Measurements from ENCODE around the gene FAM200C. TPM values are rescaled to one million over a fixed set of nuclear protein-coding genes. Genes with fewer than 3 reads are reported as not detected.

Gene FAM200C
- polyA plus RNA-seq, 1 donor (not counting 4 experiments of a cell fraction or from before 2014, with no cell fraction given): 1.7 TPM

DNA sequence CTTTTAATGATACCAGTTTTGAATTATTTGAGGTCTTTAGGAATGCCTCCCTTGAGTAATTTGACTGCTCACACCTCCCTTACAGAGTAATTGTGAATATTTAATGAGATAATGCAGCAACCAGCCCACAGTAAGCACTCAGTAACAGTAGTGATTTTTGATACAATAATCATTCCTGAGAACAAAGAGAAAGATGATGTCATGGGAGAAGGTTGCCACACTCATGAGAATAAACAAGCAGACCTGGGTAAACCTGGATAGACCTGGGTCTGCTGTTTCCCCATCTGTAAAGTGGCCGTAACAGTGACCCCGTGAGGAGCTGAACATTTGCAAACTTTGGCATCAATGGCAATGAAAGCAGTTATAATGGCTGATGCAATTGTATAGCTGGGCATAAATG lies 33.6 kb downstream of the FAM200C start:
- no peak overlapping the region for H3K4me3 ChIP-seq (ENCODE audit: control insufficient read depth in 2 of 3, extremely low read depth in 1 of 3, insufficient read depth in 2 of 3, low read depth in 1 of 3, low read length in 3 of 3)
- H3K9ac ChIP-seq (ENCODE audit: control insufficient read depth, extremely low read depth, insufficient read depth, low read length): no peak overlapping the region
- no peaks in the 10 kb centered on the region for H3K79me2 ChIP-seq (ENCODE audit: control insufficient read depth, insufficient read depth, low read length)
- no peak for DNase-seq (ENCODE audit: low read depth, low spot score)
- no peaks in the 10 kb centered on the region for H3K9me3 ChIP-seq (ENCODE audit: control insufficient read depth, low read depth, low read length)
- no peak overlapping the region for H3K27ac ChIP-seq (ENCODE audit: control insufficient read depth, insufficient read depth, low read length)
- no peak for FAIRE-seq
- H4K20me1 ChIP-seq (ENCODE audit: control insufficient read depth, extremely low read depth, insufficient read depth, low read length): no peaks in the 10 kb centered on the region
- no peak overlapping the region for H2AFZ ChIP-seq (ENCODE audit: control insufficient read depth, low read length)
- no peak overlapping the region for H3K4me2 ChIP-seq (ENCODE audit: control insufficient read depth, extremely low read depth, insufficient read depth, low read depth, low read length)
- dilution Hi-C loops (cut with MboI; ENCODE audit: extremely low pct_ligation_motif_present, low sequenced_read_pairs): no loop called here
- TF ChIP-seq, protein P1, sequence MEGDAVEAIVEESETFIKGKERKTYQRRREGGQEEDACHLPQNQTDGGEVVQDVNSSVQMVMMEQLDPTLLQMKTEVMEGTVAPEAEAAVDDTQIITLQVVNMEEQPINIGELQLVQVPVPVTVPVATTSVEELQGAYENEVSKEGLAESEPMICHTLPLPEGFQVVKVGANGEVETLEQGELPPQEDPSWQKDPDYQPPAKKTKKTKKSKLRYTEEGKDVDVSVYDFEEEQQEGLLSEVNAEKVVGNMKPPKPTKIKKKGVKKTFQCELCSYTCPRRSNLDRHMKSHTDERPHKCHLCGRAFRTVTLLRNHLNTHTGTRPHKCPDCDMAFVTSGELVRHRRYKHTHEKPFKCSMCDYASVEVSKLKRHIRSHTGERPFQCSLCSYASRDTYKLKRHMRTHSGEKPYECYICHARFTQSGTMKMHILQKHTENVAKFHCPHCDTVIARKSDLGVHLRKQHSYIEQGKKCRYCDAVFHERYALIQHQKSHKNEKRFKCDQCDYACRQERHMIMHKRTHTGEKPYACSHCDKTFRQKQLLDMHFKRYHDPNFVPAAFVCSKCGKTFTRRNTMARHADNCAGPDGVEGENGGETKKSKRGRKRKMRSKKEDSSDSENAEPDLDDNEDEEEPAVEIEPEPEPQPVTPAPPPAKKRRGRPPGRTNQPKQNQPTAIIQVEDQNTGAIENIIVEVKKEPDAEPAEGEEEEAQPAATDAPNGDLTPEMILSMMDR (optimal IDR thresholded peaks at IDR 0.05 in 1 of 3, IDR thresholded peaks at IDR 0.05 in 1 of 3, conservative IDR thresholded peaks at IDR 0.05 in 1 of 3; ENCODE audit: extremely low read depth in 1 of 3, insufficient read depth in 2 of 3, low read length in 3 of 3): no peak
- TF ChIP-seq EZH2 (IDR thresholded peaks at IDR 0.05; ENCODE audit: low read length): no peak
- peaks cover 5% of the 10 kb centered on the region for H3K27me3 ChIP-seq (ENCODE audit: control insufficient read depth, extremely low read depth, insufficient read depth, low read length)
- H3K4me1 ChIP-seq (ENCODE audit: control insufficient read depth, extremely low read depth, insufficient read depth, low read length): peaks cover 8% of the 10 kb centered on the region
- no peaks in the 10 kb centered on the region for H3K36me3 ChIP-seq (ENCODE audit: control insufficient read depth in 2 of 2, extremely low read depth in 1 of 2, insufficient read depth in 2 of 2, low read length in 2 of 2)
- no peaks in the 10 kb centered on the region for H3K9me1 ChIP-seq (ENCODE audit: control insufficient read depth, extremely low read depth, insufficient read depth, low read length)

DNA sequence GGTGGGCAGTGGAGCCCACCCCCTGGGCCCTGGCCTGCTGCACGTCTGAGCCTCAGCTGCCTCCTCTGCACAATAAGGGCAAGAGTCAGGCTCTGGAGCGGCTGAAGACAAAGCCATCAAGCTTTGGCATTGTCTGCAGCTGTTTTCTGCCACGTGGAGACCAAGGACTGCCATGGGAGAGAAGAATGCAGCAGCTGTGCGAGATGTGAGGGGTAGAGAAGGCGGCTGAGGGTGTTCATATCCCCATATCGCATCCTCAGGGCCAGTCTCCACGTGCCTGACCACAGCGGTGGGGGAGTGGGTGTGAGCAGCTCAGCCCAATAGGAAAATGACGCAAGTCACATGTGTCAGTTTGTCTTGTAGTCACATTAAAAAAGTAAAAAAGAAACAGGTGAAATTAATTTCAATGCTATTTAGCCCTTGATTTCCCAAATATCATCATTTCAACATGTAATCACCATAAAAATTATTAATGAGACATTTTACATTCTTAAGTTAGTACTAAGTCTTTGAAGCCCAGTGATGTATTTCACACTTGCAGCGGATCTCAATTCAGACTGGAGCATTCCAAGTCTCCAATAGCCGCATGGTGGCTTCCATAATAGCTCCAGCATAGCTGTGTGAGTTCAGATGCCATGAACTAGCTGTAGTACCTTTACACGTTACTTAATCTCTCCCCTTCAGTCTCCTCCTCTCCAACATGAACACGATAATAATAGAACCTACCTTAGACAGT lies 36.0 kb downstream of the FAM200C start:
- Histone ChIP-seq H3K4me1 (ENCODE audit: control insufficient read depth, extremely low read depth, insufficient read depth, low read length) (peaks cover 10% of the 10 kb centered on the region), H3K4me3 (ENCODE audit: control insufficient read depth in 2 of 3, extremely low read depth in 1 of 3, insufficient read depth in 2 of 3, low read depth in 1 of 3, low read length in 3 of 3) (no peak overlapping the region), H3K9me1 (ENCODE audit: control insufficient read depth, extremely low read depth, insufficient read depth, low read length) (no peaks in the 10 kb centered on the region), H3K27ac (ENCODE audit: control insufficient read depth, insufficient read depth, low read length) (no peak overlapping the region), H3K27me3 (ENCODE audit: control insufficient read depth, extremely low read depth, insufficient read depth, low read length) (no peaks in the 10 kb centered on the region), H4K20me1 (ENCODE audit: control insufficient read depth, extremely low read depth, insufficient read depth, low read length) (no peaks in the 10 kb centered on the region), H3K79me2 (ENCODE audit: control insufficient read depth, insufficient read depth, low read length) (no peaks in the 10 kb centered on the region), H3K9me3 (ENCODE audit: control insufficient read depth, low read depth, low read length) (no peaks in the 10 kb centered on the region), H3K9ac (ENCODE audit: control insufficient read depth, extremely low read depth, insufficient read depth, low read length) (no peak overlapping the region), H3K36me3 (ENCODE audit: control insufficient read depth in 2 of 2, extremely low read depth in 1 of 2, insufficient read depth in 2 of 2, low read length in 2 of 2) (no peaks in the 10 kb centered on the region), H3K4me2 (ENCODE audit: control insufficient read depth, extremely low read depth, insufficient read depth, low read depth, low read length) (no peak overlapping the region), H2AFZ (ENCODE audit: control insufficient read depth, low read length) (no peak overlapping the region)
- FAIRE-seq (no peak), DNase-seq (ENCODE audit: low read depth, low spot score) (no peak)
- TF ChIP-seq EZH2 (IDR thresholded peaks at IDR 0.05; ENCODE audit: low read length): no peak
- TF ChIP-seq, protein P1 (optimal IDR thresholded peaks at IDR 0.05 in 1 of 3, IDR thresholded peaks at IDR 0.05 in 1 of 3, conservative IDR thresholded peaks at IDR 0.05 in 1 of 3; ENCODE audit: extremely low read depth in 1 of 3, insufficient read depth in 2 of 3, low read length in 3 of 3): no peak
- dilution Hi-C loops (cut with MboI; ENCODE audit: extremely low pct_ligation_motif_present, low sequenced_read_pairs): no loop called here

Measured in keratinocyte (primary cell).